ENCODE measurements around the gene MRC2.
A peak's percentile ranks its signal among the peaks of the same experiment; 100 is the strongest.
"Not testable (repeated sequence)": the region's sequence is repeated elsewhere in the genome, so short reads cannot be mapped to it uniquely, and the experiment has no call there.

MRC2 gene

GRCh38 chr17:62611292-62611691 lies 16.2 kb upstream of the MRC2 start:
- H3K4me3 ChIP-seq (ENCODE audit: insufficient read depth, low read depth, low read length): no peak overlapping the region
- no peaks in the 10 kb centered on the region for H3K9me3 ChIP-seq (ENCODE audit: control insufficient read depth, low read length)
- 93 to 95% methylated on average over 4 to 5 of the region's 5 CpGs for WGBS, 2 experiments
- peaks cover 43% of the 10 kb centered on the region for H3K36me3 ChIP-seq (ENCODE audit: control insufficient read depth, insufficient read depth, low read length)
- no peaks in the 10 kb centered on the region for H3K27me3 ChIP-seq (ENCODE audit: control insufficient read depth, insufficient read depth, low read length, poor library complexity, severe bottlenecking)
- H3K4me1 ChIP-seq (ENCODE audit: control insufficient read depth, insufficient read depth, low read length): no peaks in the 10 kb centered on the region
- no peak overlapping the region for H3K27ac ChIP-seq (ENCODE audit: insufficient read depth, low read depth, low read length, poor library complexity, severe bottlenecking)

GRCh38 chr17:62611728-62612127 lies 15.7 kb upstream of the MRC2 start:
- Histone ChIP-seq H3K27me3 (ENCODE audit: control insufficient read depth, insufficient read depth, low read length, poor library complexity, severe bottlenecking) (no peaks in the 10 kb centered on the region), H3K4me1 (ENCODE audit: control insufficient read depth, insufficient read depth, low read length) (no peaks in the 10 kb centered on the region), H3K4me3 (ENCODE audit: insufficient read depth, low read depth, low read length) (no peak overlapping the region), H3K36me3 (ENCODE audit: control insufficient read depth, insufficient read depth, low read length) (peaks cover 39% of the 10 kb centered on the region), H3K27ac (ENCODE audit: insufficient read depth, low read depth, low read length, poor library complexity, severe bottlenecking) (no peak overlapping the region), H3K9me3 (ENCODE audit: control insufficient read depth, low read length) (no peaks in the 10 kb centered on the region)
- WGBS, 2 experiments: 94 to 95% methylated on average over 8 of the region's 8 CpGs

GRCh38 chr17:62612289-62612688 lies 15.2 kb upstream of the MRC2 start:
- peaks cover 35% of the 10 kb centered on the region for H3K36me3 ChIP-seq (ENCODE audit: control insufficient read depth, insufficient read depth, low read length)
- H3K4me3 ChIP-seq (ENCODE audit: insufficient read depth, low read depth, low read length); H3K4me1 ChIP-seq (ENCODE audit: control insufficient read depth, insufficient read depth, low read length); H3K27ac ChIP-seq (ENCODE audit: insufficient read depth, low read depth, low read length, poor library complexity, severe bottlenecking); H3K27me3 ChIP-seq (ENCODE audit: control insufficient read depth, insufficient read depth, low read length, poor library complexity, severe bottlenecking); H3K9me3 ChIP-seq (ENCODE audit: control insufficient read depth, low read length): not testable (repeated sequence)
- 92 to 98% methylated on average over 10 to 11 of the region's 12 CpGs for WGBS, 2 experiments

- peaks cover 11% of the 10 kb centered on the region for H3K4me1 ChIP-seq (ENCODE audit: control insufficient read depth, insufficient read depth, low read length)
- H3K27ac ChIP-seq (ENCODE audit: insufficient read depth, low read depth, low read length, poor library complexity, severe bottlenecking); H3K27me3 ChIP-seq (ENCODE audit: control insufficient read depth, insufficient read depth, low read length, poor library complexity, severe bottlenecking); H3K4me3 ChIP-seq (ENCODE audit: insufficient read depth, low read depth, low read length); H3K9me3 ChIP-seq (ENCODE audit: control insufficient read depth, low read length): not testable (repeated sequence)
- peaks cover 31% of the 10 kb centered on the region for H3K36me3 ChIP-seq (ENCODE audit: control insufficient read depth, insufficient read depth, low read length)
- WGBS, 2 experiments: 89% methylated on average over 3 of the region's 4 CpGs; no CpG with 5 or more reads in 1 of the 2 experiments
Measured at GRCh38 chr17:62613095-62613494, 14.4 kb upstream of the MRC2 start.

GRCh38 chr17:62614142-62614541 lies 13.3 kb upstream of the MRC2 start:
- no peak overlapping the region for H3K27ac ChIP-seq (ENCODE audit: insufficient read depth, low read depth, low read length, poor library complexity, severe bottlenecking)
- H3K27me3 ChIP-seq (ENCODE audit: control insufficient read depth, insufficient read depth, low read length, poor library complexity, severe bottlenecking): no peaks in the 10 kb centered on the region
- no peak overlapping the region for H3K4me3 ChIP-seq (ENCODE audit: insufficient read depth, low read depth, low read length)
- 91 to 95% methylated on average over 6 of the region's 6 CpGs for WGBS, 2 experiments
- peaks cover 21% of the 10 kb centered on the region for H3K36me3 ChIP-seq (ENCODE audit: control insufficient read depth, insufficient read depth, low read length)
- peaks cover 21% of the 10 kb centered on the region for H3K4me1 ChIP-seq (ENCODE audit: control insufficient read depth, insufficient read depth, low read length)
- no peaks in the 10 kb centered on the region for H3K9me3 ChIP-seq (ENCODE audit: control insufficient read depth, low read length)

GRCh38 chr17:62615503-62615902 lies 12.0 kb upstream of the MRC2 start:
- 90 to 93% methylated on average over 4 of the region's 4 CpGs for WGBS, 2 experiments
- Histone ChIP-seq H3K9me3 (ENCODE audit: control insufficient read depth, low read length) (no peaks in the 10 kb centered on the region), H3K27ac (ENCODE audit: insufficient read depth, low read depth, low read length, poor library complexity, severe bottlenecking) (no peak overlapping the region), H3K4me1 (ENCODE audit: control insufficient read depth, insufficient read depth, low read length) (peaks cover 22% of the 10 kb centered on the region), H3K27me3 (ENCODE audit: control insufficient read depth, insufficient read depth, low read length, poor library complexity, severe bottlenecking) (no peaks in the 10 kb centered on the region), H3K36me3 (ENCODE audit: control insufficient read depth, insufficient read depth, low read length) (peaks cover 11% of the 10 kb centered on the region), H3K4me3 (ENCODE audit: insufficient read depth, low read depth, low read length) (no peak overlapping the region)

- WGBS, 2 experiments: 46 to 48% methylated on average over 8 of the region's 8 CpGs
- peak overlapping the region; percentile 77 for H3K27ac ChIP-seq (ENCODE audit: insufficient read depth, low read depth, low read length, poor library complexity, severe bottlenecking)
- H3K36me3 ChIP-seq (ENCODE audit: control insufficient read depth, insufficient read depth, low read length): no peaks in the 10 kb centered on the region
- H3K9me3 ChIP-seq (ENCODE audit: control insufficient read depth, low read length): no peaks in the 10 kb centered on the region
- H3K27me3 ChIP-seq (ENCODE audit: control insufficient read depth, insufficient read depth, low read length, poor library complexity, severe bottlenecking): no peaks in the 10 kb centered on the region
- no peak overlapping the region for H3K4me3 ChIP-seq (ENCODE audit: insufficient read depth, low read depth, low read length)
- peaks cover 22% of the 10 kb centered on the region for H3K4me1 ChIP-seq (ENCODE audit: control insufficient read depth, insufficient read depth, low read length)
Measured at GRCh38 chr17:62616993-62617893, 10.2 kb upstream of the MRC2 start.

- Histone ChIP-seq H3K9me3 (ENCODE audit: control insufficient read depth, low read length) (no peaks in the 10 kb centered on the region), H3K27me3 (ENCODE audit: control insufficient read depth, insufficient read depth, low read length, poor library complexity, severe bottlenecking) (no peaks in the 10 kb centered on the region), H3K4me3 (ENCODE audit: insufficient read depth, low read depth, low read length) (no peak overlapping the region), H3K36me3 (ENCODE audit: control insufficient read depth, insufficient read depth, low read length) (no peaks in the 10 kb centered on the region), H3K27ac (ENCODE audit: insufficient read depth, low read depth, low read length, poor library complexity, severe bottlenecking) (peak overlapping the region; percentile 77), H3K4me1 (ENCODE audit: control insufficient read depth, insufficient read depth, low read length) (peaks cover 22% of the 10 kb centered on the region)
- WGBS, 2 experiments: 76 to 77% methylated on average over 6 of the region's 6 CpGs
Measured at GRCh38 chr17:62617894-62618472, 9.5 kb upstream of the MRC2 start.

- Histone ChIP-seq H3K4me3 (ENCODE audit: insufficient read depth, low read depth, low read length) (no peak overlapping the region), H3K27me3 (ENCODE audit: control insufficient read depth, insufficient read depth, low read length, poor library complexity, severe bottlenecking) (no peaks in the 10 kb centered on the region), H3K36me3 (ENCODE audit: control insufficient read depth, insufficient read depth, low read length) (no peaks in the 10 kb centered on the region), H3K4me1 (ENCODE audit: control insufficient read depth, insufficient read depth, low read length) (peaks cover 22% of the 10 kb centered on the region), H3K27ac (ENCODE audit: insufficient read depth, low read depth, low read length, poor library complexity, severe bottlenecking) (no peak overlapping the region), H3K9me3 (ENCODE audit: control insufficient read depth, low read length) (no peaks in the 10 kb centered on the region)
- 90 to 91% methylated on average over 17 of the region's 17 CpGs for WGBS, 2 experiments
Measured at GRCh38 chr17:62618647-62619416, 8.6 kb upstream of the MRC2 start.

All from ectodermal cell (in vitro differentiated cells).